AG10803 (cell line): ENCODE results near the gene CAMK2G.

Source experiments
- DNase-seq: peaks from one replicate; pipeline ENCODE4 v3.0.0; 2010; ENCODE audit warnings: low read depth
- H3K4me3 ChIP-seq: 2 replicates; pipeline ENCODE4 v1.5.1; 2011; ENCODE audit warnings: mild to moderate bottlenecking, low read length, control low read depth
- CTCF ChIP-seq: conservative IDR thresholded peaks from 2 replicates; pipeline ENCODE4 v1.5.1; 2011; ENCODE audit warnings: mild to moderate bottlenecking, low read length, control low read depth, inconsistent platforms

CAMK2G gene

DNA sequence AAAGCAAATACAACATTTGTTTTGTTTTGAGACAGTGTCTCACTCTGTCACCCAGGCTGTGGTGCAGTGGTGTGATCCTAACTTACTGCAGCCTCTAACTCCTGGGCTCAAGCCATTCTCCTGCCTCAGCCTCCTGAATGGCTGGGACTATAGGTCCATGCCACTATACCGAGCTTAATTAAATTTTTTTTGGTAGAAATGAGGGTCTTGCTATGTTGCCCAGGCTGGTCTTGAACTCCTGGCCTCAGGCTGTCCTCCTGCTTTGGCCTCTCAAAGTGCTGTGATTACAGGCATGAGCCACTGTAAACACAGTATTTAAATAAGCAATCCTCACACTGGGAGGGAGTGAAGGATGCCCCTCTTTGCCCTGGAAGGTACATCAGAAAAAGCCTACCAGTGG, 4.0 kb upstream of the CAMK2G start:
- no peak overlapping the region for H3K4me3 ChIP-seq
- no peak for DNase-seq
- no peak for TF ChIP-seq CTCF

GRCh38 chr10:73877533-73878160, 3.3 kb upstream of the CAMK2G start:
- DNase-seq = no peak
- TF ChIP-seq CTCF = no peak
- no peak overlapping the region for H3K4me3 ChIP-seq

DNA sequence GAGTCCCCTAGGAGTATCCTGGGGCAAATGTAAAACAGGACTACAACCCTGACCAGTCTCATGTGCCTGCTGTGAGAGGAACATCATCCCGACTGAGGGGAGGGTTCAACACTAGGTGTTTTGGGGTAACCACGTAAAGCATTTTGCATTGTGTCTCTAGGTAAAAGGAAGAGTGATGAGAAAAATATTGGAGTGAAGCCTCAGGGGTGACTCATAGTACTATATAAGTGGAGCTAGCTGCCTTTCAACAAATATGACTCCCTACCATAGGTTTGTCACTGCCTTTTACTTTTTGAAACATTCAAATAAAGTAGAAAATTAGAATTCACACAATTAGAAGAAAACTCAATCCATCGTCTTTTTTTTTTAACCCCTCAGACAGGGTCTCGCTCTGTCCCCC, 2.6 kb upstream of the CAMK2G start:
- no peak for DNase-seq

DNA sequence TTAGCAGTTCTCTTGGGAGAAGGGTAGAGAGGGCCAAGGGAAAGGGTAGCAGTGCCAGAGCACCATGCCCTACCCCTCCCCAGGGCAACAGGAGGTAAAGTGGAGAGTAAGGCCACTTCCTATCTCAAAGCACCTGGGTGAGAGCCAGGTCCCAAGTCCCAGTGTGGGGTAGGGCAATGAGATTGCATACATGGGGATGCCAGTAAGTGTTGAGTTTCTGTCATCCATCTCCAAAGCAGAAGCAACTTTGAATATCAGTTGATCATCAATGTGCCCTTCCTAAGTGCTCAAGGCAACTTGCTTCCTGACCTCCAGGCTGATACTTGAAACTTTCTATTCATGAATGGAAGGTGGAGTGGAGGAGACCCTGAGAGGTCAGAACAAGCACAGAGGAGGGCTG, 2.2 kb upstream of the CAMK2G start:
- DNase-seq = no peak

More for the DNA sequence above, 2.6 kb upstream of the CAMK2G start:
- TF ChIP-seq CTCF = no peak
- no peak overlapping the region for H3K4me3 ChIP-seq

DNA sequence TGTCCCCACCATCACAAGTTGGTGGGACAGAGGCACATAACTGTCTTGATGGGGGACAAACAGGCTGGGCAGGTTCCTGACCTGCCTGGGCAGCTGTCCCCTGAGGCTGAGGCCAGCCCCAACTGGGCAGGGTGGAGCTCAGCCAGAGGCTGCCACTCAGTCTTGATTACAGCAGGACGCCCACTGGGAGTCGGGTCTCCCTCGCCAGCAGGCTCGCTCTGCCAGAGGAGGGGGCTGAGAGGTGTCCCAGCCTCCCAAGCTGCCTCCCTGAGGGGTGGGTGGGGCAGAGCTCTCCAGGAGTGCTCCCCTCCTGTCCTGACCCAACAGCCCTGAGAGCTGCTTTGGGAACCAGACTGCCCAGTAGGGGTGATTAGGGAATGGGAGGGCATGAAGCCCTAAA, 1.8 kb upstream of the CAMK2G start:
- H3K4me3 ChIP-seq = no peak overlapping the region
- no peak for DNase-seq
- TF ChIP-seq CTCF = no peak

More for the DNA sequence above, 2.2 kb upstream of the CAMK2G start:
- H3K4me3 ChIP-seq = no peak overlapping the region
- TF ChIP-seq CTCF = no peak

GRCh38 chr10:73875139-73875475, 752 bp upstream of the CAMK2G start:
- peak overlapping the region; percentile 65 for H3K4me3 ChIP-seq
- DNase-seq = no peak
- no peak for TF ChIP-seq CTCF

DNA sequence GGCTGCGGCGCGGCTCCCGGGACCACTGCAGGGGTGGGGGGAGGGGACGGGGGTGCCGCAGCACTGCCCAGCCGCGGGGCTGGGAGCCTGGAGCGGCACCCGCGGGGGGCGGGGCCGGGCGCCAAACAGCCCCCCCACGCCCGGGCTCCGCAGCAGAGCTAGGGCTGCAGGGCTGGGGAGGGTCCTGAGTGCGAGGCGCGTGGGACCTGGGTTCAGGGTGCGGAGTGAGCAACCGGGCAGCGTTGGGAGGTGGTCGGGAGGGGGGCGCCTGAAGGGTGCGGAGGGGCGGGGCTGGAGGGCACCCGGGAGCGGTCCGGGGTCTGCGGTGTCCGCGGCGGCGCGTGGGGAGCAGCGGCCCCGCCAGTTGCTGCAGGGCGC, 528 bp downstream of the CAMK2G start:
- peak overlapping the region; percentile 70 for H3K4me3 ChIP-seq
- TF ChIP-seq CTCF = no peak
- no peak for DNase-seq
